SU-DHL-6 (cell line): ENCODE results near the gene TMC1.

Experiments
- EZH2phosphoT487 ChIP-seq: fragments of 200-600 bp; sonication (generic), shearing (Covaris generic); conservative IDR thresholded peaks from 2 replicates; pipeline ENCODE4 v1.6.1; 2018; ENCODE audit warnings: mild to moderate bottlenecking, antibody characterized with exemption, low read length, moderate library complexity, mixed read lengths
- TF ChIP-seq, protein P1 (sequence below): fragments of 200-600 bp; sonication (generic); IDR thresholded peaks from one replicate; pipeline ENCODE4 v1.5.1; 2017; ENCODE audit warnings: antibody characterized with exemption, mild to moderate bottlenecking, low read length, moderate library complexity; ENCODE audit not compliant: insufficient read depth, poor library complexity, severe bottlenecking

DNA sequence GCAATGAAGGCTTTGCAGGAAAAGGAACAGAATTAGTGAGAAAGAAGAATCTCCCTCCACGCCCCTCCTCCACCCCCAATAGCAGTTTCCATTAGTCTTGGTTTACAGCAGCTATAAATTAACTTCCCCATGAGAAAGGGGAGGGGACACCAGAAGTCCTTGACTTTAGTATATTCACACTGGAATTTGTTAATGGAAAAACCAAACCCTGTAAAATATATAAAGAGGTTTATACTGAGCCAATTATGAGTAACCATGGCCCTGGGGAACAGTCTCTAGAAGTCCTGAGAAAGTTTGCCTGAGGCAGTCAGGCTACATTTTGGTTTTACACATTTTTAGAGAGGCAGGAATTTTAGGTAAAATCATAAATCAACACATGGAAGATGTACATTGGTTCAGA is 342.9 kb downstream of the TMC1 start:
- TF ChIP-seq, protein P1, sequence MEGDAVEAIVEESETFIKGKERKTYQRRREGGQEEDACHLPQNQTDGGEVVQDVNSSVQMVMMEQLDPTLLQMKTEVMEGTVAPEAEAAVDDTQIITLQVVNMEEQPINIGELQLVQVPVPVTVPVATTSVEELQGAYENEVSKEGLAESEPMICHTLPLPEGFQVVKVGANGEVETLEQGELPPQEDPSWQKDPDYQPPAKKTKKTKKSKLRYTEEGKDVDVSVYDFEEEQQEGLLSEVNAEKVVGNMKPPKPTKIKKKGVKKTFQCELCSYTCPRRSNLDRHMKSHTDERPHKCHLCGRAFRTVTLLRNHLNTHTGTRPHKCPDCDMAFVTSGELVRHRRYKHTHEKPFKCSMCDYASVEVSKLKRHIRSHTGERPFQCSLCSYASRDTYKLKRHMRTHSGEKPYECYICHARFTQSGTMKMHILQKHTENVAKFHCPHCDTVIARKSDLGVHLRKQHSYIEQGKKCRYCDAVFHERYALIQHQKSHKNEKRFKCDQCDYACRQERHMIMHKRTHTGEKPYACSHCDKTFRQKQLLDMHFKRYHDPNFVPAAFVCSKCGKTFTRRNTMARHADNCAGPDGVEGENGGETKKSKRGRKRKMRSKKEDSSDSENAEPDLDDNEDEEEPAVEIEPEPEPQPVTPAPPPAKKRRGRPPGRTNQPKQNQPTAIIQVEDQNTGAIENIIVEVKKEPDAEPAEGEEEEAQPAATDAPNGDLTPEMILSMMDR = no peak
- TF ChIP-seq EZH2phosphoT487 = no peak
